GM19452 (cell line): ENCODE data around the gene CPOX.
"Not testable (repeated sequence)": the region's sequence is repeated elsewhere in the genome, so short reads cannot be mapped to it uniquely, and the experiment has no call there.

Source experiments
- ATAC-seq: cut with Tn5 transposase; IDR thresholded peaks from one replicate; pipeline ENCODE4 v1.9.1; 2021; ENCODE audit not compliant: unreplicated experiment

Gene CPOX

GRCh38 chr3:98593046-98593936 is at the start of gene CPOX:
CPOX (minus strand) TSS chr3:98593611; CDS start chr3:98593504, 107 bp downstream.
- ATAC-seq, result peak; percentile 96

- ATAC-seq, result not testable (repeated sequence)
These were observed 49.4 kb upstream of the CPOX start for GRCh38 chr3:98642769-98643168.

- ATAC-seq, result not testable (repeated sequence)
These were observed 48.3 kb upstream of the CPOX start for GRCh38 chr3:98641756-98642155.

GRCh38 chr3:98638515-98638914 is 45.1 kb upstream of the CPOX start:
- not testable (repeated sequence) for ATAC-seq

- ATAC-seq, result no peak
These were observed 37.0 kb upstream of the CPOX start for GRCh38 chr3:98630416-98630815.

- no peak for ATAC-seq
These were observed 34.9 kb upstream of the CPOX start for GRCh38 chr3:98628317-98628716.

GRCh38 chr3:98626151-98626550 is 32.7 kb upstream of the CPOX start:
- no peak for ATAC-seq

GRCh38 chr3:98623572-98624280 is 30.3 kb upstream of the CPOX start:
- no peak for ATAC-seq

- ATAC-seq, result no peak
These were observed 24.4 kb upstream of the CPOX start for GRCh38 chr3:98617841-98618240.

GRCh38 chr3:98613616-98614015 is 20.2 kb upstream of the CPOX start:
- ATAC-seq, result no peak

- ATAC-seq, result no peak
These were observed 19.6 kb upstream of the CPOX start for GRCh38 chr3:98612996-98613517.

GRCh38 chr3:98612587-98612986 is 19.2 kb upstream of the CPOX start:
- ATAC-seq, result no peak

GRCh38 chr3:98608029-98608428 is 14.6 kb upstream of the CPOX start:
- no peak for ATAC-seq

GRCh38 chr3:98603580-98603979 is 10.2 kb upstream of the CPOX start:
- ATAC-seq, result no peak

- peak; percentile 54 for ATAC-seq
These were observed 8.8 kb upstream of the CPOX start for GRCh38 chr3:98602078-98602678.

GRCh38 chr3:98601180-98601579 is 7.8 kb upstream of the CPOX start:
- no peak for ATAC-seq

GRCh38 chr3:98600412-98601095 is 7.1 kb upstream of the CPOX start:
- peak; percentile 67 for ATAC-seq

- no peak for ATAC-seq
These were observed 6.4 kb upstream of the CPOX start for GRCh38 chr3:98599647-98600411.

- ATAC-seq, result no peak
These were observed 5.1 kb upstream of the CPOX start for GRCh38 chr3:98598492-98598891.
